Measurements from ENCODE around the gene OGDH.

DNA sequence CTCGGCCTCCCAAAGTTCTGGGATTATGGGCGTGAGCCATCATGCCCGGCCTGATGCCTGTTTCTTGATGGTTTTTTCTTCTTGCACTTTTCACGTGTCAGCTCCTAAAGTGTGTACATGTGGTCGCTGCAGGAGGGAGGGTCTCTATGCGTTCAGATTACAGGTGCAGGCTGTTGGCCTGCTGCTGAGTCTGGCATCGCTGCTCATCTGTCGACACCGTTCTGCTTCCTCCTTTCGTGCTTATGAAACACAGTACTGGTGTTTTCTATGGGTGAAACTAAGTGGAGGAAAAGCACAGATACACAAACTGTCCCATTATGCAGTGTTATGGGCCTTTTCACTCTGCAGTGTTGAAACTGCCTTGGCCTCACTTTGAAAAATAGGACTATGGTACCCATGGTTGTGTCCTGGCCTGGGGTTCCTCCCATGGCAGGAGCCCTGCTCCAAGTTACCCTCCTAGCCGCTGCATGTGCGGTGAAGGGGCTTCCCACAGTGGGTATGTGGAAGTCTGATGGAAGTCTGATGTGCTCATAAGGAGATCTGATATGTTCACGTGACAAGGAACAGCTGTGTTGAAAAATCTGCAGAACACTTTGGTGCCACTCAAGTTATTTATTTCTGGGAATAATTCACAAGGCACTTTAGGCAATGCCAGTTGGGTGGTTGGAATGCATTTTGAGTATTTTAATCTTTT lies 23.5 kb downstream of the OGDH start:
- TF ChIP-seq, protein P1, sequence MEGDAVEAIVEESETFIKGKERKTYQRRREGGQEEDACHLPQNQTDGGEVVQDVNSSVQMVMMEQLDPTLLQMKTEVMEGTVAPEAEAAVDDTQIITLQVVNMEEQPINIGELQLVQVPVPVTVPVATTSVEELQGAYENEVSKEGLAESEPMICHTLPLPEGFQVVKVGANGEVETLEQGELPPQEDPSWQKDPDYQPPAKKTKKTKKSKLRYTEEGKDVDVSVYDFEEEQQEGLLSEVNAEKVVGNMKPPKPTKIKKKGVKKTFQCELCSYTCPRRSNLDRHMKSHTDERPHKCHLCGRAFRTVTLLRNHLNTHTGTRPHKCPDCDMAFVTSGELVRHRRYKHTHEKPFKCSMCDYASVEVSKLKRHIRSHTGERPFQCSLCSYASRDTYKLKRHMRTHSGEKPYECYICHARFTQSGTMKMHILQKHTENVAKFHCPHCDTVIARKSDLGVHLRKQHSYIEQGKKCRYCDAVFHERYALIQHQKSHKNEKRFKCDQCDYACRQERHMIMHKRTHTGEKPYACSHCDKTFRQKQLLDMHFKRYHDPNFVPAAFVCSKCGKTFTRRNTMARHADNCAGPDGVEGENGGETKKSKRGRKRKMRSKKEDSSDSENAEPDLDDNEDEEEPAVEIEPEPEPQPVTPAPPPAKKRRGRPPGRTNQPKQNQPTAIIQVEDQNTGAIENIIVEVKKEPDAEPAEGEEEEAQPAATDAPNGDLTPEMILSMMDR (IDR thresholded peaks at IDR 0.05), result no peak
- no peak for TF ChIP-seq POLR2A (IDR thresholded peaks at IDR 0.05)
